RWPE2 (cell line): ENCODE measurements around the gene ABCC3.

Experiments
- ATAC-seq: fragments of 200-7000 bp; cut with Tn5 transposase; 3 replicates; pipeline ENCODE4 v1.9.1; 2021; ENCODE audit warnings: low read depth
- DNase-seq: peaks from one replicate; pipeline ENCODE4 v3.0.0-alpha.2; 2020; ENCODE audit warnings: low spot score
- H3K27ac ChIP-seq: fragments of 450-650 bp; 2 replicates; pipeline ENCODE4 v1.5.1; 2017; ENCODE audit warnings: mild to moderate bottlenecking; ENCODE audit not compliant: poor library complexity, severe bottlenecking
- H3K27me3 ChIP-seq: fragments of 250-450 bp; sonication (Bioruptor Pico); 2 replicates; pipeline ENCODE4 v1.5.1; 2021; ENCODE audit warnings: mild to moderate bottlenecking, moderate library complexity; ENCODE audit not compliant: insufficient read depth, poor library complexity, severe bottlenecking
- H3K36me3 ChIP-seq: fragments of 250-450 bp; sonication (Bioruptor Pico); 2 replicates; pipeline ENCODE4 v1.5.1; 2020; ENCODE audit warnings: low read depth, mild to moderate bottlenecking, moderate library complexity
- H3K4me1 ChIP-seq: fragments of 250-450 bp; sonication (Bioruptor Pico); 2 replicates; pipeline ENCODE4 v1.5.1; 2021; ENCODE audit warnings: mild to moderate bottlenecking, moderate library complexity; ENCODE audit not compliant: insufficient read depth, poor library complexity, severe bottlenecking
- H3K4me3 ChIP-seq: fragments of 250-450 bp; sonication (Bioruptor Pico); 2 replicates; pipeline ENCODE4 v1.5.1; 2021; ENCODE audit warnings: mild to moderate bottlenecking, moderate library complexity; ENCODE audit not compliant: severe bottlenecking
- H3K9me3 ChIP-seq: fragments of 250-450 bp; sonication (Bioruptor Pico); 2 replicates; pipeline ENCODE4 v1.5.1; 2021; ENCODE audit warnings: mild to moderate bottlenecking, moderate library complexity; ENCODE audit not compliant: severe bottlenecking
- TF ChIP-seq, protein P1 (sequence below): fragments of 450-650 bp; IDR thresholded peaks from one replicate; pipeline ENCODE4 v1.5.1; 2017; ENCODE audit warnings: mild to moderate bottlenecking, moderate library complexity; ENCODE audit not compliant: poor library complexity, severe bottlenecking

Gene ABCC3

DNA sequence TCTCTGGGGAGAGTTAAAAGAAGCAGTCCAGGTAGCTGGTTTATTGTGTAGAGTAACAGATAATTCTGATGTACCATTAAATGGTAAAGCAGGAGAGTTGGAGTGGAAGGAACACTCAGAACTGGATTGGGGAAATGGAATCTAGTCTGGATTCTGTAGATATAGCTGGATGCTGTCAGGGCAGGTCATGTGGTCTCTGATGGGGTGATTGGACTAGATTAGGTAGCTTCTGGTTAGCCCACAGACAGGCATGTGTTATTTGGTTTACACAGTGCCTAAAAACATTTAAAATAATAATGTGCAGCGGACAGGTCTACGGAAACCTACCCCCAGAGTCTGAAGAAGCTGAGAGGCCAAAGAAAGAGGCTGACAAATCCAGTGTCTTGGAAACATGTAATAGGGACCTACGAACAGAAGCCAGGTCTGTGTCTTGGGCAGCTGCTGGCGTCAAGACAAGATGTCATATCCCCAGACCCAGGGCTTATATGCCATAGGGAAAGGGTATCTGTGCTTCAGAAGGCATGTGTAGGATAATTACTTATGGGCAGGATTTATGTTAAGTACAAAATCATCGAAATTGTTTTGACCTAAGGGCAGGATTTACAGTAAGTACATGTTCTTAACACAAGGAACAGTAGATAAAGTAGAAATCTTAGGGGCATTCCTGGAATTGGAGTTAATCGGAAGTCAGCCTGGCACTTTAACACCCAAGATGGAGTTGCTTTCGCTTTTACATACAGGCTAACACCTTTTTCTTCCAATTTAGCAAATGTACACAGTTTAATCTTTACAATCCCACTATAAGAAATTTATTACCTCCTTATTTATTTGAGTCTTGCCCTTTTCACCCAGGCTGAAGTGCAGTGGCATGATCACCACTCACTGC is 97.1 kb downstream of the ABCC3 start:
- no peak for DNase-seq
- 0 out of 3 replicates have a peak, but pooled peaks have one; percentile 29 for ATAC-seq
- no peaks in the 10 kb centered on the region for H3K9me3 ChIP-seq
- no peaks in the 10 kb centered on the region for H3K4me1 ChIP-seq
- H3K4me3 ChIP-seq = no peak overlapping the region
- TF ChIP-seq, protein P1, sequence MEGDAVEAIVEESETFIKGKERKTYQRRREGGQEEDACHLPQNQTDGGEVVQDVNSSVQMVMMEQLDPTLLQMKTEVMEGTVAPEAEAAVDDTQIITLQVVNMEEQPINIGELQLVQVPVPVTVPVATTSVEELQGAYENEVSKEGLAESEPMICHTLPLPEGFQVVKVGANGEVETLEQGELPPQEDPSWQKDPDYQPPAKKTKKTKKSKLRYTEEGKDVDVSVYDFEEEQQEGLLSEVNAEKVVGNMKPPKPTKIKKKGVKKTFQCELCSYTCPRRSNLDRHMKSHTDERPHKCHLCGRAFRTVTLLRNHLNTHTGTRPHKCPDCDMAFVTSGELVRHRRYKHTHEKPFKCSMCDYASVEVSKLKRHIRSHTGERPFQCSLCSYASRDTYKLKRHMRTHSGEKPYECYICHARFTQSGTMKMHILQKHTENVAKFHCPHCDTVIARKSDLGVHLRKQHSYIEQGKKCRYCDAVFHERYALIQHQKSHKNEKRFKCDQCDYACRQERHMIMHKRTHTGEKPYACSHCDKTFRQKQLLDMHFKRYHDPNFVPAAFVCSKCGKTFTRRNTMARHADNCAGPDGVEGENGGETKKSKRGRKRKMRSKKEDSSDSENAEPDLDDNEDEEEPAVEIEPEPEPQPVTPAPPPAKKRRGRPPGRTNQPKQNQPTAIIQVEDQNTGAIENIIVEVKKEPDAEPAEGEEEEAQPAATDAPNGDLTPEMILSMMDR = no peak
- no peaks in the 10 kb centered on the region for H3K27me3 ChIP-seq
- H3K27ac ChIP-seq = no peak overlapping the region
- H3K36me3 ChIP-seq = peaks cover 28% of the 10 kb centered on the region

GRCh38 chr17:50735287-50735686 is 100.6 kb downstream of the ABCC3 start:
- no peaks in the 10 kb centered on the region for H3K4me1 ChIP-seq
- H3K9me3 ChIP-seq = no peaks in the 10 kb centered on the region
- no peaks in the 10 kb centered on the region for H3K27me3 ChIP-seq
- no peak overlapping the region for H3K4me3 ChIP-seq
- peaks cover 48% of the 10 kb centered on the region for H3K36me3 ChIP-seq
- DNase-seq = no peak
- TF ChIP-seq, protein P1 = no peak
- ATAC-seq = no peak
- no peak overlapping the region for H3K27ac ChIP-seq

- ATAC-seq (0 out of 3 replicates have a peak, but pooled peaks have one; percentile 14), DNase-seq (no peak)
- Histone ChIP-seq H3K4me3 (no peak overlapping the region), H3K4me1 (no peaks in the 10 kb centered on the region), H3K9me3 (no peaks in the 10 kb centered on the region), H3K36me3 (peaks cover 67% of the 10 kb centered on the region), H3K27me3 (no peaks in the 10 kb centered on the region), H3K27ac (no peak overlapping the region)
- TF ChIP-seq, protein P1 = no peak
These were observed 102.5 kb downstream of the ABCC3 start for GRCh38 chr17:50737118-50737698.

DNA sequence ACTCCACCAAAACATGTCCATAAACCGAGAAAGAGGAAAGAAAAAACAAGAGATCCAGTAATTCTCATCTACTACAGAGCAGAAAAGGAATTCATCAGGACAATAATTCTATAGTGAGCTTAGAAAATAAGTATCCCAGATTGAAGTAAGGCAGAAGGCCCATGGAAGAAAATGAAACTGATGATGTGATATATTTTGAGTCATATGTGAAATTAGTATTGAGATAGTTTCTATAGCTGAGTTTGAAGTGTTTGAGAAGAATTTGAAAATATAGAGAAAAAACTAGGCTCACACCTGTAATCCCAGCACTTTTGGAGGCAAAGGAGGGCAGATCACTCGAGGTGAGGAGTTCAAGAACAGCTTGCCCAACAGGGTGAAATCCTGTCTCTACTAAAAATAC is 104.4 kb downstream of the ABCC3 start:
- H3K9me3 ChIP-seq = no peaks in the 10 kb centered on the region
- no peak overlapping the region for H3K27ac ChIP-seq
- DNase-seq (no peak), ATAC-seq (no peak)
- H3K4me3 ChIP-seq = no peak overlapping the region
- TF ChIP-seq, protein P1 = no peak
- no peaks in the 10 kb centered on the region for H3K27me3 ChIP-seq
- peaks cover 86% of the 10 kb centered on the region for H3K36me3 ChIP-seq
- H3K4me1 ChIP-seq = no peaks in the 10 kb centered on the region
